SJCRH30 (cell line): ENCODE measurements around the gene TRPM2. TPM values are rescaled to one million over a fixed set of nuclear protein-coding genes. Genes with fewer than 3 reads are reported as not detected.

ENCODE experiments used
- DNase-seq, 2 experiments: peaks; one replicate each; pipeline ENCODE4 v3.0.0-alpha.2; 2015 to 2020
- H3K27ac ChIP-seq: fragments of 250-450 bp; sonication (Bioruptor Pico); 2 replicates; pipeline ENCODE4 v1.5.1; 2020; ENCODE audit warnings: mild to moderate bottlenecking, moderate library complexity
- H3K27me3 ChIP-seq: fragments of 250-450 bp; sonication (Bioruptor Pico); 2 replicates; pipeline ENCODE4 v1.5.1; 2020; ENCODE audit warnings: mild to moderate bottlenecking, moderate library complexity
- H3K36me3 ChIP-seq: fragments of 250-450 bp; sonication (Bioruptor Pico); 2 replicates; pipeline ENCODE4 v1.5.1; 2020; ENCODE audit warnings: mild to moderate bottlenecking, moderate library complexity
- H3K4me1 ChIP-seq: fragments of 250-450 bp; sonication (Bioruptor Pico); 2 replicates; pipeline ENCODE4 v1.5.1; 2020; ENCODE audit warnings: mild to moderate bottlenecking, moderate library complexity
- H3K4me3 ChIP-seq: fragments of 250-450 bp; sonication (Bioruptor Pico); 2 replicates; pipeline ENCODE4 v1.5.1; 2020; ENCODE audit warnings: mild to moderate bottlenecking, moderate library complexity
- H3K9me3 ChIP-seq: fragments of 250-450 bp; sonication (Bioruptor Pico); replicated peaks from 2 replicates; pipeline ENCODE4 v1.5.1; 2020; ENCODE audit warnings: mild to moderate bottlenecking, moderate library complexity
- total RNA-seq: library from RNA; depleted of rRNA; stranded (reverse); fragments of >200 nt; shearing (Covaris generic); gene quantifications from 2 replicates; pipeline ENCODE4 v1.2.3, GENCODE V29; 2014

TRPM2 gene
- total RNA-seq, 1 experiment from 2014 or later, result 0.87 TPM

DNA sequence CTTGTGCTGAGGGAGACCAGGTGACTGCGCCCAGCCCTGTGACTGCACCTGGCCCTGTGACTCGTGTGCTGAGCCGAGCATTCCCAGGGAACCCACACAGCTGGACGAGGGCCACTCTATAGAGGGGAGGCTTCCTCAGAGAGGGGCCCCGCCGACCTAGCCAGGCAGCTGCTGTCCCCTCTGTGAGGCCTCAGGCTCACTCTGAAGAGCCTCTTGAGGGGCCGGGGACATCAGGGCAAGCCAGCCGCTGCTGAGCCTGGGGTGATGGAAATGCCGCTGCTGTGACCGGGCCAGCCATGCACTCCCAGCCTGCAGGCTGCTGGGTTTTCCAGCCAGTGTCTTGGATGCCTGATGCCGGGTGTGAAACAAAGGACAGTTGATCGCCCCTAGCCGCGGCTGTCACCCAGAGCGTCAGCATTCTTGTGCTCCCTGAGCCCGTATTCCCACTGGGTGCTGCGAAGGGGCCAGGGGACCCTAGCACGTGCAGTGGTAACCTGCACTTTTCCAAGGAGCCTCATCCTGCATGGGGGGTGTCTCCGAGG is 36.1 kb upstream of the TRPM2 start:
- H3K36me3 ChIP-seq, result no peaks in the 10 kb centered on the region
- no peak overlapping the region for H3K4me3 ChIP-seq
- H3K4me1 ChIP-seq, result no peaks in the 10 kb centered on the region
- H3K27me3 ChIP-seq, result no peaks in the 10 kb centered on the region
- no peak for DNase-seq
- no peak overlapping the region for H3K27ac ChIP-seq
- no peaks in the 10 kb centered on the region for H3K9me3 ChIP-seq

DNA sequence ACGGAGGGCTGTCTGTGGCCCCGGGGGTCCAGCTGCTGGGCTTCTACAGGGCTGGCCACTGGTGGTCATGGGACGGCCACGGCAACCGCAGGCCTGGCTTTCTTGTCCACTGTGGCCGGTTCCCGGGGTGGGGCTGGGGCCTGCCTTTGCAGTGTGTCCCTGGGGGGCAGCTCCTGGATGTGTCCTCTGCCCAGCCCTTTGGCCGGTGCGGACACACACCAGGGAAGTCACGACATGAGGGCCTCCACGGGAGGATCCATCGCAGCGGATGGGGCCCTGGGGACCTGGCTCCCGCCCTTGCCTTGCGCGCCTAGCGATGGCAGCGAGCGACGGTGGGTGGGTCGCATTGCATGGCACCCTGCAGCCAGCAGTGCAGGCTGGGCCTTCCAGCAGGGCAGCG is 35.5 kb upstream of the TRPM2 start:
- Histone ChIP-seq H3K4me1 (no peaks in the 10 kb centered on the region), H3K9me3 (no peaks in the 10 kb centered on the region), H3K4me3 (no peak overlapping the region), H3K36me3 (no peaks in the 10 kb centered on the region), H3K27me3 (no peaks in the 10 kb centered on the region), H3K27ac (no peak overlapping the region)
- DNase-seq, result no peak

DNA sequence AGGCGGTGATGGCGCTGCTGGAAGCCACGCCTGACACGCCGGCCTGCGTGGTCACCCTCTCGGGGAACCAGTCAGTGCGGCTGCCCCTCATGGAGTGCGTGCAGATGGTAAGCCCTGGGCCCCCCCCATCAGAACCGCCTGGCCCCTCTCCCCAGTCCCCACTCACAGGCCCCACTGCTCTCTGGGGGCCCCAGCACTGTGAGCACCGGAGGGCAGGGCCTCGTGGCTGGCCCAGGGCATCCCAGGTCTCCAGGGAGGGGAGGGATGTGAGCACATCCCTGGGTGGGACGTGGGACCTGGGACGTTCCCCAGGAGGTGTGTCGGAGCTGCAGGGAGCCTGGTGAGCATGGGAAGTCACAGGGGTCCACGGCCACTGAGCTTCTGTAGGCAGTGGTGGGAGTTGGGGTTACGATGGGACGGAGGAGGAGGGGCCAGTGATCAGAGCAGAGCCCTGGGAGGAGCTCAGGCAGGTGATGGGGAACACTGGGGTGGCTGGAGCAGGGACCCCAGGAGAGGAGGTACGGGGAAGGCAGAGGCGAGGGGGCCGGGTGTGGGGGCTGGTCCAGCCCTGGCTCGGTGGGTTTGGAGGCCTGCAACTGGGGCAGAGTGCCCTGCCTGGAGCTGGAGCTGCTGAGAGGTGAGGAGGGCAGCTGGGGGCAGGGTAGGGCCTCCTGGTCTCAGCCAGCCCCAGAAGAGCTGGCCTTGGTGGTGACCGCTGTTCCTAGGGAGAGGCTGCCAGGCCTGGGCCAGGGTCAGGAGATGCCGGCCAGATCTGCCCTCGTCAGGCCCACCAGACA is 34.7 kb upstream of the TRPM2 start:
- Histone ChIP-seq H3K27ac (no peak overlapping the region), H3K9me3 (no peaks in the 10 kb centered on the region), H3K27me3 (no peaks in the 10 kb centered on the region), H3K36me3 (no peaks in the 10 kb centered on the region), H3K4me1 (no peaks in the 10 kb centered on the region), H3K4me3 (no peak overlapping the region)
- no peak for DNase-seq

DNA sequence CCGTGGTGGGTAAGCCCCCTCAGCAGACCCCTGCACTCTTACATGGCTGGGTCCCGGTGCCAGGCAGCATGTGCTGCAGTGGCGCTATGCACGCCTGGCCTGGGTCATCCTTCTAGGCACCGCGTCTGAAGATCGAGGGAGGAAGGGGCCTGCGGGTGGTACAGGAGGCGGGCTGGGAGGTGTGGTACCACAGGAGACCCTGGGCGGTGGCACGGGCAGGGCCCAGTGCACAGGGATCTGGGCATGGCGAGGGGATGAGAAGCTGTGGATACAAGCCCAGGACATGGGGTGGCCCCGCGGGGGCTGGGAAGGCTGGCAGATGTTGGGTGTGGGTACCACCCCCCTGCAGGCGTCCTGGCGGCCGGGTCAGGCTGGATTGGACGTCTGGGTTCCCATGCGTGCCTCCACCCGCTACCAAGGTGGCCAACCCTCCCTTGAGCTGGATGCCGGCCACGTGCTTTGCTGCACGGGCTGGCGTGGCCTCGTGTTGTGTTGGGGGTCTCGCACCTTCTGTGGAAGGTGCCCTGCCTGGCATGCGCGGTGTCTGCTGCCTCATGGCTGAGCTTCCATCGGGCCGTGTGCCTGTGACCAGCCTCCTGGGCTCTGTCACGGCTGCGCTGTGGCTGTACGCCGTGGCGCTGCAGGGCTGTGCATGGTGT is 33.9 kb upstream of the TRPM2 start:
- Histone ChIP-seq H3K27me3 (no peaks in the 10 kb centered on the region), H3K9me3 (no peaks in the 10 kb centered on the region), H3K4me1 (no peaks in the 10 kb centered on the region), H3K4me3 (no peak overlapping the region), H3K36me3 (no peaks in the 10 kb centered on the region), H3K27ac (no peak overlapping the region)
- DNase-seq, result no peak

DNA sequence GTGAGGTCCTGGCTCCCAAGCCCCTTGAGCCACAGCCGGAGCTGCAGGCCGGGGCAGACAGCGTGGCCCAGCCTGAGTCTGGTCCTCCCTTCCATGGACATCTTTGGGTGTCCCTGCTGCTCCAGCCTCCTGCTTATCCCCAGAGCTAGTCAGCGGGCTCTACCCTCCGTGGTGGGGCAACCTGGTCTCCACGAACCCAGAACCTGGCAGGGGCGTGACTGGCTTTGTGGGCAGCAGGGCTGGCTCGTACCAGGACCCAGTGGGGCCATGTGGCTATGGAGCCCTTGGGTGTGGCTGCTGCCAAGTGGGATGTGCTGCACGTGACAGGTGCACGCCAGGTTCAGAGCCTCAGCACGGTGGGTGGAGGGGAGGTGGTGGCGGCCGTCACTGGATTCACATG is 32.6 kb upstream of the TRPM2 start:
- H3K9me3 ChIP-seq, result no peaks in the 10 kb centered on the region
- no peaks in the 10 kb centered on the region for H3K4me1 ChIP-seq
- H3K36me3 ChIP-seq, result no peaks in the 10 kb centered on the region
- no peak for DNase-seq
- no peak overlapping the region for H3K27ac ChIP-seq
- H3K27me3 ChIP-seq, result no peaks in the 10 kb centered on the region
- H3K4me3 ChIP-seq, result no peak overlapping the region

DNA sequence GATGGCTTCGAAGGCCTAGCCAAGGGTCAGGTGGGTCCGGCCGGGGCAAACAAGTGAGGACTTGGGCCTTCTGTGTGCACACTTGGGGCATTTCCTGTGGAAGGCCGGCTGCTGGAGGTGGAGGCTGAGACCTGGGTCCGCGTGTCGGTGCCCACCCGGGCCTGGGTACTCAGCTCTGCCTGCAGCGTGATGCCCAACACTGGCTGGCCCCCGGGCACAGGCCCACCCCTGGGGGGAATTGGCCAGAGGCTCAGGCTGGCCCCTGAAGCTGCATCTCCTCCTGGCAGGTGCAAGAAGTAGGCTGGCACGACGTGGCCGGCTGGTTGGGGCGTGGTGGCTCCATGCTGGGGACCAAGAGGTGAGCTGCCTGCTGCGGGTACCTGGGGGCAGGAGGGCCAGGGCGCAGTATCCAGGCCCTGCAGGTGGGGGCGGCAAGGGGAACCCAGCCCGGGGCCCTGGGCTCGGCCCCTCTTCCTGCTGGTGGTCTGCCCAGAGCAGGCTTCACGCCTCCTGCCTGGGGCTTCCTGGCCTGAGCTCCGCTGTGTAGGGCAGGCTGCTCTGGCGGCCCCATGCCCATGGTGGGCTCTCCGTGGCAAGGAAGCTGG is 31.5 kb upstream of the TRPM2 start:
- DNase-seq, result no peak
- no peak overlapping the region for H3K4me3 ChIP-seq
- H3K27me3 ChIP-seq, result no peaks in the 10 kb centered on the region
- H3K36me3 ChIP-seq, result no peaks in the 10 kb centered on the region
- no peaks in the 10 kb centered on the region for H3K4me1 ChIP-seq
- no peak overlapping the region for H3K27ac ChIP-seq
- H3K9me3 ChIP-seq, result no peaks in the 10 kb centered on the region

DNA sequence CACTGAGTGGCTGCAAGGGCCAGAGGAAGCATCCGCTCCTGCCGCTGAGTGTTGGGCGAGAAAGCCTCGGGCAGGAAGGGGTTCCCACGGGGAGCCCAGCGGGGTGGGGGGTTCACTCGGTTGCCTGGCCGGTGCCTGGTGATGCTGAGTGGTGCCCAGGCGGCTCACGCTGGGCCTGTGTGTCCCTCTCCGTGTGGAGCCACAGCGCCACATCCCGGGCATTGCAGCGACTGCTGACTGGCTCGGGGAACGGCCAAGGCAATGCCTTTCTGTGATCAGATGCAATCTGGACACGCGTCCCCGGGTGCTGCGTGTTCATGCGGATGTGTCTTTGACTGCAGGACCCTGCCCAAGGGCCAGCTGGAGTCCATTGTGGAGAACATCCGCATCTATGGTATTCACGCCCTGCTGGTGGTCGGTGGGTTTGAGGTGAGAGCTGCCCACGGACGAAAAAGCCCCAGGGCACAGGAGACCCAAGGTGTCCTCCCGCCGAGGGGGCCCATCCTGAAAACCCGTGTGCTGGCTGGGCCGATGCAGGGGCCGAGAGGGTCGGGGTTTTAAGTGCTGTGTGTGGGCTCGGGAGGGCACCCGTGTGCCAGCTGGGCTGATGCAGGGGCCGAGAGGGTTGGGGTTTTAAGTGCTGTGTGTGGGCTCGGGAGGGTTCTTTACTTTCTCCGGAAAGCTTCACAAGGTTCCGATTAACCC is 30.6 kb upstream of the TRPM2 start:
- no peaks in the 10 kb centered on the region for H3K9me3 ChIP-seq
- H3K36me3 ChIP-seq, result no peaks in the 10 kb centered on the region
- no peak overlapping the region for H3K27ac ChIP-seq
- H3K4me1 ChIP-seq, result no peaks in the 10 kb centered on the region
- no peak overlapping the region for H3K4me3 ChIP-seq
- no peak for DNase-seq
- no peaks in the 10 kb centered on the region for H3K27me3 ChIP-seq

DNA sequence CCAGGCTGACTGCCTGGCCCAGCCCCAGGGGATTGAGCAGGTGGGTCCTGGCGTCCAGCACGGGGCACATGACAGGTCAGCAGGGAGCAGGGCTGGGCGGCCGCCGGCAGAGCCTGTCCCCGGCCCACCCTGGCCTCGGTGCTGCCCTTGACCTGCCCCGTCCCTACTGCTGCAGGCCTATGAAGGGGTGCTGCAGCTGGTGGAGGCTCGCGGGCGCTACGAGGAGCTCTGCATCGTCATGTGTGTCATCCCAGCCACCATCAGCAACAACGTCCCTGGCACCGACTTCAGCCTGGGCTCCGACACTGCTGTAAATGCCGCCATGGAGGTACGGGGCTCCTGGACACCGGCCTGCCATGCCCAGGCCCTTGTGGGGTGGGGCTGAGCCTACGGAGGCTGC is 29.8 kb upstream of the TRPM2 start:
- no peak overlapping the region for H3K27ac ChIP-seq
- no peaks in the 10 kb centered on the region for H3K4me1 ChIP-seq
- H3K9me3 ChIP-seq, result no peaks in the 10 kb centered on the region
- DNase-seq, result no peak
- H3K27me3 ChIP-seq, result no peaks in the 10 kb centered on the region
- no peaks in the 10 kb centered on the region for H3K36me3 ChIP-seq
- H3K4me3 ChIP-seq, result no peak overlapping the region

DNA sequence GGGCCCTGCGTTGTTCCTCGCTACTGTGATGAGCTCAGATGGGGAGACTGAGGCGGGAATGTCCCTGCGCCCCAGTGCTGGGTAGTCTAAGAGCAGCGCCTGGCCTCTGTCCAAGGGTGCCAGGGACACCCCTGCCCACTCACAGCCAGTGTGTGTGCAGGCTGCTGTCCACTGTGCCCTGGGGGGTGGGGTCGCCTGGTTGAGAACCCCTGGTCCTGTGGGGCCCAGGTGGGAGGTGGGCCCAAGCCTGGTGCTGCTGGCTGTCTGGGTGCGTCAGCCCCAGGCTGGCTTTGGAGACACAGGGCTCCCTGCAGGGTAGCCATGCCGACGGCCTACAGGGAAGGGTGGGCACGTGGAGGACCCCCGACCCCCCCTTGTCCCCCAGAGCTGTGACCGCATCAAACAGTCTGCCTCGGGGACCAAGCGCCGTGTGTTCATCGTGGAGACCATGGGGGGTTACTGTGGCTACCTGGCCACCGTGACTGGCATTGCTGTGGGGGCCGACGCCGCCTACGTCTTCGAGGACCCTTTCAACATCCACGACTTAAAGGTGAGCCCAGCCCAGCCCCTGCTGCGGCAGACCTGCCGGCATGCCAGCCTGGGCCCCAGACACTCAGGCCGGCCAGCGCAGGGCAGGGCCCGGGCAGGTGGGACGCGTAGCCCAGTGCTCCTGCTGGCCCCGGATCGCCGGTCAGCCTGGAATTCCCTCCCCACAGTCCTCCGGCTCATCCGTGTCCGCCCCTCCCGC is 29.1 kb upstream of the TRPM2 start:
- Histone ChIP-seq H3K36me3 (no peaks in the 10 kb centered on the region), H3K4me1 (no peaks in the 10 kb centered on the region), H3K27ac (no peak overlapping the region), H3K9me3 (no peaks in the 10 kb centered on the region), H3K4me3 (no peak overlapping the region), H3K27me3 (no peaks in the 10 kb centered on the region)
- no peak for DNase-seq

DNA sequence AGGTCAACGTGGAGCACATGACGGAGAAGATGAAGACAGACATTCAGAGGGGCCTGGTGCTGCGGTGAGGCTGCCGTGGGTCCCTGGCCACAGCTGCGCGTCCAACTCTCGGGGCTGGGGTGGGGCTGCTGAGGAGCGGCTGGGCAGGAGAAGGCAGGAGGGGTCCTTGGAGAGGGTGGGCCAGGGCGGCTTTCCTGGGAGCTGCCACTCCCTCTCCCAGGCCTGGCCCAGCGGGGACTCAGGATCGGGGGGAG is 28.6 kb upstream of the TRPM2 start:
- H3K27ac ChIP-seq, result no peak overlapping the region
- no peaks in the 10 kb centered on the region for H3K36me3 ChIP-seq
- no peaks in the 10 kb centered on the region for H3K27me3 ChIP-seq

DNA sequence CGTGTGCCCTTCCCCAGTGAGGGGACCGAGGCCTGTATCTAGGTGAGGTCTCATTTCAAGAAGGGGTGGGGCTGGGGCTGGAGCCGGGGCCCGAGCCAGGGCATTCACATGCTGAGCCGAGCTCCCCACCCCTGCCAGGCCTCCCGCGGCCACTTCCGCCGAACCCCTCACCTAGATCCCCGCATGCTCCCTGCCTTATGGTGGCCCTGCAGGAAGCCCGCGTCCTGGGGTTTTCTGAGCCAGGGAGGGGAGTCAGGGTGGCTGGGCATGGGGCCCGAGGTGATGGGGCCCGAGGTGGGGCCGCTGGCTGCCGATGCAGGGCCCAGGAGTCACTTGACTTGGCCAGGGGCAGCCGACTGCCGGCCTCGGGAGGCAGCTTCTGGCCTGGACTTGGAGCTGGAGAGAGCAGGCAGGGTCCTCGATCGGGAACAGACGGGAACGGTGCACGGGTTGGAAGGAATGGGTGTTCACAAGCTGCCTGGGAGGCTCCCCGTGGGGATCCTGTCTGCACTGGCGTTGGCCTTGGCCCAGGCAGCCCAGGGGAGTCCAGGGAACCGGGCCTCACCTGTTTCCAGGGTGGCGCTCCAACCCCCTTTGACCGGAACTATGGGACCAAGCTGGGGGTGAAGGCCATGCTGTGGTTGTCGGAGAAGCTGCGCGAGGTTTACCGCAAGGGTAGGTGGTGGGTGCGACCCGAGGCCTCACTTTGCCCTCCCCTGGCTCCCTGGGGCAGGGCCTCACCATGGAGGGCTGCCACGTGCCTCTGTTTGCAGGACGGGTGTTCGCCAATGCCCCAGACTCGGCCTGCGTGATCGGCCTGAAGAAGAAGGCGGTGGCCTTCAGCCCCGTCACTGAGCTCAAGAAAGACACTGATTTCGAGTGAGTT is 27.8 kb upstream of the TRPM2 start:
- Histone ChIP-seq H3K27ac (no peak overlapping the region), H3K36me3 (no peaks in the 10 kb centered on the region)
- DNase-seq, result no peak

More for the DNA sequence above, 28.6 kb upstream of the TRPM2 start:
- Histone ChIP-seq H3K4me3 (no peak overlapping the region), H3K9me3 (no peaks in the 10 kb centered on the region), H3K4me1 (no peaks in the 10 kb centered on the region)
- DNase-seq, result no peak

DNA sequence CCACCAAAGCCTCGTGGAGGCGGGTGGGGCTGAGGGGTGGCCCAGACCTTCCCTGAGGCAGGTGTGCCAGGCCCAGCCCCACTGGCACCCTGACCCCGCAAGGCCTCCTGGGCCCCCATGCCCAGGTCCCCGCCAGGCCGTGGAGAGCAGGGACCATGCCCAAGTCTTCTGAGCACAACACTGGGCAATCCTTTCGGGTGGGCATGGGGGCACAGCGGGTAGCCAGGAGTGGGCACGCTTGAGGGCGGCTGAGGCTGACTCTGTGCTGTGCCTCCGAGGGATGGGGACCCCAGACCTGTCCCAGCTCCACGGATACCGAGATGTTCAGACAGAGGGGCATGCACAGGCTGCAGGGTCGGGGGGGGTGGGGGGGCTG is 27.2 kb upstream of the TRPM2 start:
- H3K27ac ChIP-seq, result no peak overlapping the region
- DNase-seq, result no peak
- H3K4me3 ChIP-seq, result no peak overlapping the region
- no peaks in the 10 kb centered on the region for H3K36me3 ChIP-seq
- H3K9me3 ChIP-seq, result no peaks in the 10 kb centered on the region
- no peaks in the 10 kb centered on the region for H3K4me1 ChIP-seq
- no peaks in the 10 kb centered on the region for H3K27me3 ChIP-seq

More for the DNA sequence above, 27.8 kb upstream of the TRPM2 start:
- Histone ChIP-seq H3K4me1 (no peaks in the 10 kb centered on the region), H3K4me3 (no peak overlapping the region), H3K27me3 (no peaks in the 10 kb centered on the region), H3K9me3 (no peaks in the 10 kb centered on the region)

DNA sequence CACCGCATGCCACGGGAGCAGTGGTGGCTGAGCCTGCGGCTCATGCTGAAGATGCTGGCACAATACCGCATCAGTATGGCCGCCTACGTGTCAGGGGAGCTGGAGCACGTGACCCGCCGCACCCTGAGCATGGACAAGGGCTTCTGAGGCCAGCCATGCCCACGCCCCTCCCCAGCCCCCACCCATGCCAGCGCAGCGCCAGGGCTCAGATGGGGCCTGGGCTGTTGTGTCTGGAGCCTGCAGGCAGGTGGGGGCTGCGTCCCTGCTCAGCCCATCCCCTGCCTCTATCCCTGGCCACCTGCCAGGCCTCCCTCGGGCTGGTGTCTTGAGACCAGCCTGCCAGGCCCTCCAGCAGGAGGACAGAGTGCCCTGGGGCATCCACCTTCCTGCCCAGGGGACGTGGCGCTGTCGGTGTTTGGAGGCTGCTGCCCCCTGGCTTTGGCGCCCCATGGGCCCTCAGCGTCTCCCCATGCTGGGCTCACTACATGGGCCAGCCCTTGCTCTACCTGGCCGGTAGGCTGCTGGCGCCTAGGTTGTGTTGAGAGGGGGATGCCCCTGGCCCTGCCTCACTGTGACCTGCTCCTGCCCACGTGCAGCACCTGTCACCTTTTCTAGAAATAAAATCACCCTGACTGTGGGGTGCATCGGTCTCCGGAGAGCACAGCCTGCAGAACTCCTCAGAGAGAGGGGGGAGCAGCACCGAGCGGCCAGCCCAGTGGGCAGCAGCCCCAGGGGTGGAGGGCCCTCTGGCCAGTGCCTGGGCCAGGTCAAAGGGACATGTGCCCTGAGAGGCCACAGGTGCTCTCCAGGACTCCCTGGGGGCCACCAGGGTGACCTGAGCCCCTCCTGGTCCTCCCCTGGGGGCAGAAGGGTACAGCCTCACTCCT is 26.5 kb upstream of the TRPM2 start:
- Histone ChIP-seq H3K4me1 (no peaks in the 10 kb centered on the region), H3K27me3 (no peaks in the 10 kb centered on the region), H3K9me3 (no peaks in the 10 kb centered on the region), H3K36me3 (no peaks in the 10 kb centered on the region), H3K4me3 (no peak overlapping the region), H3K27ac (no peak overlapping the region)
- DNase-seq, result no peak
